Progenitor cell of endocrine pancreas (in vitro differentiated cells): ENCODE measurements around the gene IRGC. TPM values are rescaled to one million over a fixed set of nuclear protein-coding genes. Genes with fewer than 3 reads are reported as not detected.

ENCODE experiments used
- DNase-seq: peaks from one replicate; pipeline ENCODE4 v3.0.0; 2021; ENCODE audit warnings: low spot score; ENCODE audit not compliant: unreplicated experiment
- H3K27ac Mint-ChIP-seq: 2 replicates; pipeline ENCODE4 v1.8.0; 2021; ENCODE audit warnings: mild to moderate bottlenecking, moderate library complexity, mixed read lengths
- H3K27me3 Mint-ChIP-seq: 2 replicates; pipeline ENCODE4 v1.8.0; 2021; ENCODE audit warnings: mixed read lengths
- H3K36me3 Mint-ChIP-seq: 2 replicates; pipeline ENCODE4 v1.8.0; 2022; ENCODE audit warnings: mixed read lengths; ENCODE audit not compliant: insufficient read depth
- H3K4me1 Mint-ChIP-seq: 2 replicates; pipeline ENCODE4 v1.8.0; 2021; ENCODE audit warnings: low read depth, mixed read lengths
- H3K4me3 Mint-ChIP-seq: 2 replicates; pipeline ENCODE4 v1.8.0; 2021; ENCODE audit warnings: low read depth, mild to moderate bottlenecking, moderate library complexity, mixed read lengths
- H3K9me3 Mint-ChIP-seq: 2 replicates; pipeline ENCODE4 v1.8.0; 2021; ENCODE audit warnings: low read depth, mixed read lengths
- total RNA-seq: library from RNA; stranded (reverse); gene quantifications from 2 replicates; pipeline ENCODE4 v1.2.1, GENCODE V29; 2021
- TF ChIP-seq, protein P1 (sequence below): fragments of 200-600 bp; sonication (generic); IDR thresholded peaks from one replicate; pipeline ENCODE4 v1.5.0; 2021; ENCODE audit warnings: antibody characterized with exemption, mild to moderate bottlenecking; ENCODE audit not compliant: unreplicated experiment

Gene IRGC
- total RNA-seq, 1 donor from 2014 or later: not detected

- TF ChIP-seq, protein P1, sequence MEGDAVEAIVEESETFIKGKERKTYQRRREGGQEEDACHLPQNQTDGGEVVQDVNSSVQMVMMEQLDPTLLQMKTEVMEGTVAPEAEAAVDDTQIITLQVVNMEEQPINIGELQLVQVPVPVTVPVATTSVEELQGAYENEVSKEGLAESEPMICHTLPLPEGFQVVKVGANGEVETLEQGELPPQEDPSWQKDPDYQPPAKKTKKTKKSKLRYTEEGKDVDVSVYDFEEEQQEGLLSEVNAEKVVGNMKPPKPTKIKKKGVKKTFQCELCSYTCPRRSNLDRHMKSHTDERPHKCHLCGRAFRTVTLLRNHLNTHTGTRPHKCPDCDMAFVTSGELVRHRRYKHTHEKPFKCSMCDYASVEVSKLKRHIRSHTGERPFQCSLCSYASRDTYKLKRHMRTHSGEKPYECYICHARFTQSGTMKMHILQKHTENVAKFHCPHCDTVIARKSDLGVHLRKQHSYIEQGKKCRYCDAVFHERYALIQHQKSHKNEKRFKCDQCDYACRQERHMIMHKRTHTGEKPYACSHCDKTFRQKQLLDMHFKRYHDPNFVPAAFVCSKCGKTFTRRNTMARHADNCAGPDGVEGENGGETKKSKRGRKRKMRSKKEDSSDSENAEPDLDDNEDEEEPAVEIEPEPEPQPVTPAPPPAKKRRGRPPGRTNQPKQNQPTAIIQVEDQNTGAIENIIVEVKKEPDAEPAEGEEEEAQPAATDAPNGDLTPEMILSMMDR: no peak
Observed at GRCh38 chr19:43705729-43706128, 10.1 kb upstream of the IRGC start.

GRCh38 chr19:43707158-43707712 lies 8.6 kb upstream of the IRGC start:
- Mint-ChIP-seq H3K27me3 (peaks cover 10% of the 10 kb centered on the region), H3K27ac (no peak overlapping the region)

More at GRCh38 chr19:43705729-43706128, 10.1 kb upstream of the IRGC start:
- peaks cover 10% of the 10 kb centered on the region for H3K27me3 Mint-ChIP-seq
- H3K4me1 Mint-ChIP-seq: peaks cover 4% of the 10 kb centered on the region
- no peaks in the 10 kb centered on the region for H3K9me3 Mint-ChIP-seq
- peaks cover 1% of the 10 kb centered on the region for H3K36me3 Mint-ChIP-seq
- no peak overlapping the region for H3K27ac Mint-ChIP-seq
- no peak overlapping the region for H3K4me3 Mint-ChIP-seq
- DNase-seq: no peak

GRCh38 chr19:43708716-43709115 lies 7.2 kb upstream of the IRGC start:
- no peak for DNase-seq

More at GRCh38 chr19:43707158-43707712, 8.6 kb upstream of the IRGC start:
- H3K36me3 Mint-ChIP-seq: peaks cover 1% of the 10 kb centered on the region
- no peak for DNase-seq
- H3K9me3 Mint-ChIP-seq: no peaks in the 10 kb centered on the region
- TF ChIP-seq, protein P1: no peak
- peaks cover 4% of the 10 kb centered on the region for H3K4me1 Mint-ChIP-seq
- no peak overlapping the region for H3K4me3 Mint-ChIP-seq

GRCh38 chr19:43711751-43712355 lies 4.0 kb upstream of the IRGC start:
- Mint-ChIP-seq H3K36me3 (peaks cover 1% of the 10 kb centered on the region), H3K9me3 (no peaks in the 10 kb centered on the region), H3K27ac (no peak overlapping the region), H3K4me3 (no peak overlapping the region), H3K27me3 (peaks cover 16% of the 10 kb centered on the region), H3K4me1 (peaks cover 2% of the 10 kb centered on the region)
- TF ChIP-seq, protein P1: no peak
- DNase-seq: no peak

More at GRCh38 chr19:43708716-43709115, 7.2 kb upstream of the IRGC start:
- Mint-ChIP-seq H3K27ac (no peak overlapping the region), H3K36me3 (peaks cover 1% of the 10 kb centered on the region), H3K4me3 (no peak overlapping the region), H3K9me3 (no peaks in the 10 kb centered on the region), H3K27me3 (peaks cover 13% of the 10 kb centered on the region), H3K4me1 (peaks cover 4% of the 10 kb centered on the region)
- TF ChIP-seq, protein P1: no peak

DNA sequence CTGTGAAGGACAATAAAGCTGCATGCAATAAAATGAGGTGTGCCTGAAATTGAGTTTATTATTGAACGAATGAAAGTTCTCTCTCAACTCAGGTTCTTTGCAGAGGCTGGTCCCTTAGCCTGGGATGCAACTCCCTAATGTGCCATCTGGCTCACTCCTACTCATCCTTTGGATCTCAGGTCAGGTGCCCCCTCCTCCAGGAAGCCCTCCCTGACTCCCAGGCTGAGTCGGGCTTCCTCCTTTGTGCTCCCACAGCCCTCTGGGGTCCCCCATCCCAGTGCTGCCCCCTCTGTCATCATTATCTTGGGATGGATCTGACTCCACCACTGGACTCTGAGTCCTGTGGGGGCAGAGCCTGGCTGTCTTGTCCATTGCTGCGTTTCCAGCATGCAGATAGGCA lies 2.7 kb upstream of the IRGC start:
- peaks cover 16% of the 10 kb centered on the region for H3K27me3 Mint-ChIP-seq
- peaks cover 2% of the 10 kb centered on the region for H3K4me1 Mint-ChIP-seq
- TF ChIP-seq, protein P1: no peak
- H3K9me3 Mint-ChIP-seq: no peaks in the 10 kb centered on the region
- H3K27ac Mint-ChIP-seq: no peak overlapping the region
- peaks cover 1% of the 10 kb centered on the region for H3K36me3 Mint-ChIP-seq
- H3K4me3 Mint-ChIP-seq: no peak overlapping the region
- no peak for DNase-seq
